ENCODE results near the gene HK3. TPM values are rescaled to one million over a fixed set of nuclear protein-coding genes. Genes with fewer than 3 reads are reported as not detected.

HK3 gene
- total and polyA plus RNA-seq, 9 of the 15 experiments (the other 6 are each of a cell fraction or from before 2014, with no cell fraction given), result 0.16 TPM; not detected in 8

DNA sequence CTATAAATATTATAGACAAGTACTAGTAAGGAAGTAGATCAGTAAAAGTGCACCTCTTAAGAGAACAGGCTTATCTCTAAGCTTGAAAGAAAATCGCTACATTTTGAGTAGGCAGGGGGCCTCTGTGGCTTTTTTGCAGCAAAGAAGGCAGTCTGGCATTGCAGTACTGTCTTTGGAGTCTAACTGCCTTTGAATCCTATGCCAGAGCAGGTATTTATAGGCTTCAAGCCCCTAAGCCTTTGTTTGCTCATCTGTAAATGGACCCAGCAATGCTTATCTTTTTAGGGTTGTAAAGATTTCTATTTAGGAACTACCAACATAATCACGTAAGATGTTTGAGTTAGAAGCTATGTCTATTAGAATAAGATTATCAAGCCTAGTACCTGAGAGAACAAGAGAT is 23.7 kb upstream of the HK3 start:
- no peaks in the 10 kb centered on the region for H3K9me3 ChIP-seq (replicated peaks; ENCODE audit: control insufficient read depth, insufficient read depth, low read depth, low read length)
- in situ Hi-C loops (cut with MboI), result no loop called here
- ChIA-PET POLR2A (interaction anchor here (1.2 kb wide), 1 partner anchor 59 kb away, joined by 3 read pairs; no protein-coding TSS in a partner anchor), CTCF (ENCODE audit: low intra/inter-chr PET ratio) (no interaction called here)
- H3K4me2 ChIP-seq (ENCODE audit: insufficient read depth, low read length), result no peak overlapping the region
- no peak overlapping the region for H3K27ac ChIP-seq (ENCODE audit: extremely low read depth, low read depth, low read length)
- TF ChIP-seq BRCA1 (IDR thresholded peaks at IDR 0.05), result no peak
- no peak for TF ChIP-seq BRCA1 (CRISPR knock-in tag; IDR thresholded peaks at IDR 0.05)
- no peak for TF ChIP-seq BDP1 (IDR thresholded peaks at IDR 0.05; ENCODE audit: insufficient read depth, insufficient read length)
- no peak for TF ChIP-seq NR2C1 (IDR thresholded peaks at IDR 0.05)
- TF ChIP-seq NR2C1 (tag; IDR thresholded peaks at IDR 0.05), result no peak
- no peak for TF ChIP-seq HCFC1 (IDR thresholded peaks at IDR 0.05; ENCODE audit: low read depth, low read length)
- TF ChIP-seq, protein P1, sequence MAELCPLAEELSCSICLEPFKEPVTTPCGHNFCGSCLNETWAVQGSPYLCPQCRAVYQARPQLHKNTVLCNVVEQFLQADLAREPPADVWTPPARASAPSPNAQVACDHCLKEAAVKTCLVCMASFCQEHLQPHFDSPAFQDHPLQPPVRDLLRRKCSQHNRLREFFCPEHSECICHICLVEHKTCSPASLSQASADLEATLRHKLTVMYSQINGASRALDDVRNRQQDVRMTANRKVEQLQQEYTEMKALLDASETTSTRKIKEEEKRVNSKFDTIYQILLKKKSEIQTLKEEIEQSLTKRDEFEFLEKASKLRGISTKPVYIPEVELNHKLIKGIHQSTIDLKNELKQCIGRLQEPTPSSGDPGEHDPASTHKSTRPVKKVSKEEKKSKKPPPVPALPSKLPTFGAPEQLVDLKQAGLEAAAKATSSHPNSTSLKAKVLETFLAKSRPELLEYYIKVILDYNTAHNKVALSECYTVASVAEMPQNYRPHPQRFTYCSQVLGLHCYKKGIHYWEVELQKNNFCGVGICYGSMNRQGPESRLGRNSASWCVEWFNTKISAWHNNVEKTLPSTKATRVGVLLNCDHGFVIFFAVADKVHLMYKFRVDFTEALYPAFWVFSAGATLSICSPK (IDR thresholded peaks at IDR 0.05; ENCODE audit: borderline replicate concordance), result no peak
- TF ChIP-seq SRF (CRISPR knock-in tag; IDR thresholded peaks at IDR 0.05), result no peak
- TF ChIP-seq, protein P2, sequence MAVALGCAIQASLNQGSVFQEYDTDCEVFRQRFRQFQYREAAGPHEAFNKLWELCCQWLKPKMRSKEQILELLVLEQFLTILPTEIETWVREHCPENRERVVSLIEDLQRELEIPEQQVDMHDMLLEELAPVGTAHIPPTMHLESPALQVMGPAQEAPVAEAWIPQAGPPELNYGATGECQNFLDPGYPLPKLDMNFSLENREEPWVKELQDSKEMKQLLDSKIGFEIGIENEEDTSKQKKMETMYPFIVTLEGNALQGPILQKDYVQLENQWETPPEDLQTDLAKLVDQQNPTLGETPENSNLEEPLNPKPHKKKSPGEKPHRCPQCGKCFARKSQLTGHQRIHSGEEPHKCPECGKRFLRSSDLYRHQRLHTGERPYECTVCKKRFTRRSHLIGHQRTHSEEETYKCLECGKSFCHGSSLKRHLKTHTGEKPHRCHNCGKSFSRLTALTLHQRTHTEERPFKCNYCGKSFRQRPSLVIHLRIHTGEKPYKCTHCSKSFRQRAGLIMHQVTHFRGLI (CRISPR knock-in tag; IDR thresholded peaks at IDR 0.05), result no peak
- TF ChIP-seq PCBP1 (IDR thresholded peaks at IDR 0.05; ENCODE audit: low read depth, low read length, poor library complexity, severe bottlenecking), result no peak
- TF ChIP-seq, protein P3, sequence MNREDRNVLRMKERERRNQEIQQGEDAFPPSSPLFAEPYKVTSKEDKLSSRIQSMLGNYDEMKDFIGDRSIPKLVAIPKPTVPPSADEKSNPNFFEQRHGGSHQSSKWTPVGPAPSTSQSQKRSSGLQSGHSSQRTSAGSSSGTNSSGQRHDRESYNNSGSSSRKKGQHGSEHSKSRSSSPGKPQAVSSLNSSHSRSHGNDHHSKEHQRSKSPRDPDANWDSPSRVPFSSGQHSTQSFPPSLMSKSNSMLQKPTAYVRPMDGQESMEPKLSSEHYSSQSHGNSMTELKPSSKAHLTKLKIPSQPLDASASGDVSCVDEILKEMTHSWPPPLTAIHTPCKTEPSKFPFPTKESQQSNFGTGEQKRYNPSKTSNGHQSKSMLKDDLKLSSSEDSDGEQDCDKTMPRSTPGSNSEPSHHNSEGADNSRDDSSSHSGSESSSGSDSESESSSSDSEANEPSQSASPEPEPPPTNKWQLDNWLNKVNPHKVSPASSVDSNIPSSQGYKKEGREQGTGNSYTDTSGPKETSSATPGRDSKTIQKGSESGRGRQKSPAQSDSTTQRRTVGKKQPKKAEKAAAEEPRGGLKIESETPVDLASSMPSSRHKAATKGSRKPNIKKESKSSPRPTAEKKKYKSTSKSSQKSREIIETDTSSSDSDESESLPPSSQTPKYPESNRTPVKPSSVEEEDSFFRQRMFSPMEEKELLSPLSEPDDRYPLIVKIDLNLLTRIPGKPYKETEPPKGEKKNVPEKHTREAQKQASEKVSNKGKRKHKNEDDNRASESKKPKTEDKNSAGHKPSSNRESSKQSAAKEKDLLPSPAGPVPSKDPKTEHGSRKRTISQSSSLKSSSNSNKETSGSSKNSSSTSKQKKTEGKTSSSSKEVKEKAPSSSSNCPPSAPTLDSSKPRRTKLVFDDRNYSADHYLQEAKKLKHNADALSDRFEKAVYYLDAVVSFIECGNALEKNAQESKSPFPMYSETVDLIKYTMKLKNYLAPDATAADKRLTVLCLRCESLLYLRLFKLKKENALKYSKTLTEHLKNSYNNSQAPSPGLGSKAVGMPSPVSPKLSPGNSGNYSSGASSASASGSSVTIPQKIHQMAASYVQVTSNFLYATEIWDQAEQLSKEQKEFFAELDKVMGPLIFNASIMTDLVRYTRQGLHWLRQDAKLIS (CRISPR knock-in tag; IDR thresholded peaks at IDR 0.05), result no peak
- no peak for TF ChIP-seq ETS2 (tag; IDR thresholded peaks at IDR 0.05; ENCODE audit: borderline replicate concordance, poor library complexity, severe bottlenecking)
- no peak for TF ChIP-seq ZNF184 (CRISPR knock-in tag; IDR thresholded peaks at IDR 0.05)
- no peak for TF ChIP-seq ZC3H11A (IDR thresholded peaks at IDR 0.05; ENCODE audit: low read depth, low read length)
- TF ChIP-seq ZNF644 (tag; IDR thresholded peaks at IDR 0.05; ENCODE audit: low read depth), result no peak
- no peak for TF ChIP-seq BRF1 (IDR thresholded peaks at IDR 0.05; ENCODE audit: borderline replicate concordance, extremely low read depth, insufficient read length)
- no peak for TF ChIP-seq E2F3 (CRISPR knock-in tag; IDR thresholded peaks at IDR 0.05)
- TF ChIP-seq SETDB1 (IDR thresholded peaks at IDR 0.05; ENCODE audit: low read length), result no peak
- DNase-seq (ENCODE audit: extremely low read depth in 1 of 4, low spot score in 3 of 4) (no peak), FAIRE-seq (no peak), ATAC-seq (no peak)
- H4K20me1 ChIP-seq (replicated peaks; ENCODE audit: control insufficient read depth, insufficient read depth, low read length), result no peaks in the 10 kb centered on the region; the same call in 1 of the 2 replicates
- H3K9me1 ChIP-seq (ENCODE audit: control insufficient read depth, insufficient read depth, low read length), result no peaks in the 10 kb centered on the region
- WGBS (ENCODE audit: insufficient coverage, low coverage, missing lambda C conversion rate), result 70% methylated on average over 2 of the region's 2 CpGs
- peaks cover 19% of the 10 kb centered on the region for H3K36me3 ChIP-seq (ENCODE audit: control insufficient read depth, insufficient read depth, low read length)
- no peak overlapping the region for H3K4me3 ChIP-seq
- no peak overlapping the region for H3K9ac ChIP-seq (ENCODE audit: insufficient read depth in 1 of 2, low read depth in 2 of 2, low read length in 2 of 2)
- intact Hi-C loops (cut with micrococcal nuclease), result no loop called here
- no peak overlapping the region for H2AFZ ChIP-seq (ENCODE audit: low read depth, low read length)
- BruUV-seq (replicated peaks), result no TSS peak
- no peaks in the 10 kb centered on the region for H3K27me3 ChIP-seq (ENCODE audit: control insufficient read depth in 2 of 2, insufficient read depth in 2 of 2, low read length in 2 of 2)
- H3K4me1 ChIP-seq (replicated peaks in 1 of 2; ENCODE audit: control insufficient read depth in 2 of 2, insufficient read depth in 2 of 2, low read length in 2 of 2), result no peaks in the 10 kb centered on the region
- H3K79me2 ChIP-seq (ENCODE audit: control insufficient read depth, insufficient read depth, low read length), result peaks cover 2% of the 10 kb centered on the region; the same call in 1 of the 3 replicates

Data from K562 (cell line).